OCI-LY1 (cell line): ENCODE results near the gene TIMM21.

Source experiments
- H2AFZ ChIP-seq: fragments of 200-600 bp; sonication (generic), shearing (Covaris generic); 2 replicates; pipeline ENCODE4 v1.6.0; 2014; ENCODE audit warnings: antibody characterized with exemption, mild to moderate bottlenecking, low read length
- H3F3A ChIP-seq: fragments of 200-600 bp; sonication (generic), shearing (Covaris generic); 2 replicates; pipeline ENCODE4 v1.6.0; 2014; ENCODE audit warnings: mild to moderate bottlenecking, antibody characterized with exemption, low read length, moderate library complexity; ENCODE audit not compliant: insufficient read depth
- H3K27ac ChIP-seq: fragments of 200-600 bp; sonication (generic); 2 replicates; pipeline ENCODE4 v1.5.1; 2014; ENCODE audit warnings: low read length, mixed run types, mild to moderate bottlenecking, low read depth; ENCODE audit not compliant: poor library complexity, severe bottlenecking
- H3K27me3 ChIP-seq: fragments of 200-600 bp; sonication (generic); 2 replicates; pipeline ENCODE4 v1.6.0; 2014; ENCODE audit warnings: antibody characterized with exemption, mild to moderate bottlenecking, low read length, moderate library complexity; ENCODE audit not compliant: insufficient read depth
- H3K36me3 ChIP-seq: fragments of 200-600 bp; sonication (generic); 2 replicates; pipeline ENCODE4 v1.6.1; 2014; ENCODE audit warnings: mild to moderate bottlenecking, antibody characterized with exemption, low read length, moderate library complexity, mixed read lengths; ENCODE audit not compliant: insufficient read depth
- H3K4me1 ChIP-seq: fragments of 200-600 bp; sonication (generic); 2 replicates; pipeline ENCODE4 v1.5.1; 2014; ENCODE audit warnings: mild to moderate bottlenecking, low read length, moderate library complexity; ENCODE audit not compliant: insufficient read depth, severe bottlenecking
- H3K4me2 ChIP-seq: fragments of 200-600 bp; sonication (generic), shearing (Covaris generic); 2 replicates; pipeline ENCODE4 v1.6.1; 2014; ENCODE audit warnings: low read length
- H3K4me3 ChIP-seq: fragments of 200-600 bp; sonication (generic); 2 replicates; pipeline ENCODE4 v1.5.1; 2014; ENCODE audit warnings: low read length, low read depth, mild to moderate bottlenecking, mixed read lengths; ENCODE audit not compliant: poor library complexity, severe bottlenecking
- H3K79me2 ChIP-seq: fragments of 200-600 bp; shearing (Covaris generic); 2 replicates; pipeline ENCODE4 v1.6.1; 2016; ENCODE audit warnings: mixed run types, low read length, mixed read lengths; ENCODE audit not compliant: insufficient read depth
- H3K9ac ChIP-seq: fragments of 200-600 bp; sonication (generic), shearing (Covaris generic); 2 replicates; pipeline ENCODE4 v1.6.1; 2014; ENCODE audit warnings: mild to moderate bottlenecking, low read length, mixed read lengths
- H3K9me2 ChIP-seq: fragments of 200-600 bp; sonication (generic), shearing (Covaris generic); 2 replicates; pipeline ENCODE4 v1.6.1; 2014; ENCODE audit warnings: low read depth, mild to moderate bottlenecking, low read length, mixed read lengths
- H3K9me3 ChIP-seq: fragments of 200-600 bp; shearing (Covaris generic); 2 replicates; pipeline ENCODE4 v1.6.1; 2014; ENCODE audit warnings: low read length, mixed read lengths
- H4K20me1 ChIP-seq: fragments of 200-600 bp; sonication (generic), shearing (Covaris generic); 2 replicates; pipeline ENCODE4 v1.6.0; 2016; ENCODE audit warnings: mild to moderate bottlenecking, low read length; ENCODE audit not compliant: insufficient read depth
- EZH2 ChIP-seq: fragments of 200-600 bp; sonication (generic), shearing (Covaris generic); IDR thresholded peaks from 2 replicates; pipeline ENCODE4 v1.8.0; 2017; ENCODE audit warnings: borderline replicate concordance, mixed run types, mild to moderate bottlenecking, antibody characterized with exemption, low read length, moderate library complexity, mixed read lengths
- TF ChIP-seq, protein P1 (sequence below): fragments of 200-600 bp; sonication (generic), shearing (Covaris generic); IDR thresholded peaks from 2 replicates; pipeline ENCODE4 v1.5.1; 2017; ENCODE audit warnings: mild to moderate bottlenecking, antibody characterized with exemption, low read length, moderate library complexity, mixed read lengths

Gene TIMM21

DNA sequence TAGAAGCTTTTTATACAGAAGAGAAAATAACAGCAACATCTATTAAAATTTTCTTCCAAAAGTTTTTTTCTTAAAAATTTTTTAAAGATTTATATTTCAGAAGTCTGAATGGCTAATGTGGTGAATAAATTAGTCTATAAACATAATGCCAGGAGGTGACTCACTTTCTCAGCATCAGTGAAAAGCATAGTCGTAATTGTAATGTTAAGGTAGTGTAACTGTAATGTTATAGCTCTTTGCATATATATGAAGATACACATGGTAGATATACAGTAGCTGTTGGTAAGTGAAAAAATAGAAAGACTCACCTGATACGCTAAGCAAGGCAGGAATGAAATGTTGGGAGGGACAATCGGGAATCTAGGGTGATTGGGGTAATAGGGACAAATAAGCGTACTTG, 5.5 kb downstream of the TIMM21 start:
- H3K9me2 ChIP-seq = no peaks in the 10 kb centered on the region
- H3K9me3 ChIP-seq = no peaks in the 10 kb centered on the region
- H3K4me3 ChIP-seq = no peak overlapping the region
- no peak overlapping the region for H3K4me2 ChIP-seq
- no peaks in the 10 kb centered on the region for H3K27me3 ChIP-seq
- peaks cover 83% of the 10 kb centered on the region for H3K36me3 ChIP-seq
- no peak overlapping the region for H3K27ac ChIP-seq
- no peaks in the 10 kb centered on the region for H4K20me1 ChIP-seq
- no peak overlapping the region for H2AFZ ChIP-seq
- no peak overlapping the region for H3K9ac ChIP-seq
- peaks cover 30% of the 10 kb centered on the region for H3K4me1 ChIP-seq
- TF ChIP-seq, protein P1, sequence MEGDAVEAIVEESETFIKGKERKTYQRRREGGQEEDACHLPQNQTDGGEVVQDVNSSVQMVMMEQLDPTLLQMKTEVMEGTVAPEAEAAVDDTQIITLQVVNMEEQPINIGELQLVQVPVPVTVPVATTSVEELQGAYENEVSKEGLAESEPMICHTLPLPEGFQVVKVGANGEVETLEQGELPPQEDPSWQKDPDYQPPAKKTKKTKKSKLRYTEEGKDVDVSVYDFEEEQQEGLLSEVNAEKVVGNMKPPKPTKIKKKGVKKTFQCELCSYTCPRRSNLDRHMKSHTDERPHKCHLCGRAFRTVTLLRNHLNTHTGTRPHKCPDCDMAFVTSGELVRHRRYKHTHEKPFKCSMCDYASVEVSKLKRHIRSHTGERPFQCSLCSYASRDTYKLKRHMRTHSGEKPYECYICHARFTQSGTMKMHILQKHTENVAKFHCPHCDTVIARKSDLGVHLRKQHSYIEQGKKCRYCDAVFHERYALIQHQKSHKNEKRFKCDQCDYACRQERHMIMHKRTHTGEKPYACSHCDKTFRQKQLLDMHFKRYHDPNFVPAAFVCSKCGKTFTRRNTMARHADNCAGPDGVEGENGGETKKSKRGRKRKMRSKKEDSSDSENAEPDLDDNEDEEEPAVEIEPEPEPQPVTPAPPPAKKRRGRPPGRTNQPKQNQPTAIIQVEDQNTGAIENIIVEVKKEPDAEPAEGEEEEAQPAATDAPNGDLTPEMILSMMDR = no peak
- no peak for TF ChIP-seq EZH2
- peaks cover 52% of the 10 kb centered on the region for H3K79me2 ChIP-seq
- H3F3A ChIP-seq = no peaks in the 10 kb centered on the region

DNA sequence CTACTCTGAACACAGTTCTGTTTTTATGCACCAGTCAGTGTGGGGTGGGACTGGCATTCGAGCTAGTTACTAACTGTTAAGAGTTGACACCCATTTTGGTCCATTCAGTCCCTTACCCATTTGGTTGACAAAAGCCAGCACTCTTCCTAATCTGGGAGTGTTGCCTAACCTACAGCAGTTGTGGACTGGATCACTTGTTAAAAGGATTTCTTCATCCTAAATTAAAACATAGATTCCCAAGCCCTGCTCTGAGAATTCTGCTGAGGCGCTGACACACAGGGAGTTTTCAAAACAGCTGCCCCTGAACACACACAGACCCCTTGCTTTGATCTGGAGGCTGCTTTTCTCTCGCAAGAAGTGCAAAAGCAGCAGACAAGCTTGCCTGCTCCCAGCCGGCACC, 6.4 kb downstream of the TIMM21 start:
- Histone ChIP-seq H3K4me3 (no peak overlapping the region), H3K4me1 (peaks cover 22% of the 10 kb centered on the region), H3K9ac (no peak overlapping the region), H3F3A (no peaks in the 10 kb centered on the region), H3K27ac (no peak overlapping the region), H3K79me2 (peaks cover 43% of the 10 kb centered on the region), H3K27me3 (no peaks in the 10 kb centered on the region), H3K36me3 (peaks cover 90% of the 10 kb centered on the region), H3K9me3 (no peaks in the 10 kb centered on the region), H2AFZ (no peak overlapping the region), H3K4me2 (no peak overlapping the region), H4K20me1 (no peaks in the 10 kb centered on the region), H3K9me2 (no peaks in the 10 kb centered on the region)
- TF ChIP-seq, protein P1 = no peak
- TF ChIP-seq EZH2 = no peak

DNA sequence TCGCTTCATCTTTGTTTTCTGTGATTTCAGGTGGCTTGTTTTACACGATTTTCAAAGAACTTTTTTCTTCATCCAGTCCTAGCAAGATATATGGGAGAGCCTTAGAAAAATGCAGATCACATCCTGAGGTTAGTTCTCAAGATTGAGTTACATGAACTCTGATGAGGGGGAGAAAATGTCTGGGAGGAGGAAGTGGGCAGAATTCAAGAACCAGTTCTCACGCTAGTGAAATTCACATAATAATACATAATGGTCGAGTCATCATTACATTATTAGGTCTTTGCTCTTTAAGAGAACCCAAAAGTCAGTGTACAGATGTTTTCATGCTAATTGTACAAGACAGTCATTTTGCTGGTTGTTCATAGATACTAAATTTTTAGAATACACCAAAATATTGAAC, 7.0 kb downstream of the TIMM21 start:
- Histone ChIP-seq H3K27me3 (no peaks in the 10 kb centered on the region), H3K27ac (no peak overlapping the region), H3K9me3 (no peaks in the 10 kb centered on the region), H2AFZ (no peak overlapping the region), H3K9ac (no peak overlapping the region), H4K20me1 (no peaks in the 10 kb centered on the region), H3F3A (no peaks in the 10 kb centered on the region), H3K9me2 (no peaks in the 10 kb centered on the region), H3K79me2 (peaks cover 37% of the 10 kb centered on the region), H3K4me1 (peaks cover 16% of the 10 kb centered on the region), H3K36me3 (peaks cover 89% of the 10 kb centered on the region), H3K4me2 (no peak overlapping the region), H3K4me3 (no peak overlapping the region)
- TF ChIP-seq, protein P1 = no peak
- TF ChIP-seq EZH2 = no peak
